Measurements from ENCODE around the gene DOP1A.

The DOP1A gene

GRCh38 chr6:83067448-83068439, at the start of gene DOP1A:
Gene DOP1A (plus strand): TSS chr6:83067671. CDS start chr6:83096978, 29,307 bp downstream.
- Histone ChIP-seq H3K27me3 (ENCODE audit: insufficient read depth, low read length) (no peaks in the 10 kb centered on the region), H3K36me3 (ENCODE audit: insufficient read depth, low read depth, low read length) (no peaks in the 10 kb centered on the region), H3K4me3 (ENCODE audit: low read length) (peak within 1 kb of the TSS; percentile 84), H3K27ac (ENCODE audit: low read length) (peak within 1 kb of the TSS; percentile 10), H3K4me1 (ENCODE audit: insufficient read depth, low read length) (peaks cover 25% of the 10 kb centered on the region), H3K9me3 (ENCODE audit: insufficient read depth, low read depth, low read length) (no peaks in the 10 kb centered on the region), H3K9ac (ENCODE audit: low read depth, low read length) (peak within 1 kb of the TSS; percentile 76)

- Histone ChIP-seq H3K4me3 (ENCODE audit: low read length) (no peak overlapping the region), H3K27me3 (ENCODE audit: insufficient read depth, low read length) (no peaks in the 10 kb centered on the region), H3K4me1 (ENCODE audit: insufficient read depth, low read length) (no peaks in the 10 kb centered on the region), H3K36me3 (ENCODE audit: insufficient read depth, low read depth, low read length) (peaks cover 65% of the 10 kb centered on the region), H3K9me3 (ENCODE audit: insufficient read depth, low read depth, low read length) (peaks cover 4% of the 10 kb centered on the region; the same call in 1 of the 2 replicates), H3K27ac (ENCODE audit: low read length) (no peak overlapping the region), H3K9ac (ENCODE audit: low read depth, low read length) (no peak overlapping the region)
These were observed 47.7 kb upstream of the DOP1A start for GRCh38 chr6:83019741-83020140.

- H3K9ac ChIP-seq (ENCODE audit: low read depth, low read length), result no peak overlapping the region
- H3K27ac ChIP-seq (ENCODE audit: low read length), result no peak overlapping the region
- peaks cover 59% of the 10 kb centered on the region for H3K36me3 ChIP-seq (ENCODE audit: insufficient read depth, low read depth, low read length)
- no peaks in the 10 kb centered on the region for H3K4me1 ChIP-seq (ENCODE audit: insufficient read depth, low read length)
- H3K4me3 ChIP-seq (ENCODE audit: low read length), result no peak overlapping the region
- no peaks in the 10 kb centered on the region for H3K27me3 ChIP-seq (ENCODE audit: insufficient read depth, low read length)
- H3K9me3 ChIP-seq (ENCODE audit: insufficient read depth, low read depth, low read length), result peaks cover 32% of the 10 kb centered on the region
These were observed 35.8 kb upstream of the DOP1A start for GRCh38 chr6:83031689-83032088.

GRCh38 chr6:83038246-83038645, 29.2 kb upstream of the DOP1A start:
- Histone ChIP-seq H3K4me3 (ENCODE audit: low read length) (no peak overlapping the region), H3K27me3 (ENCODE audit: insufficient read depth, low read length) (no peaks in the 10 kb centered on the region), H3K9ac (ENCODE audit: low read depth, low read length) (no peak overlapping the region), H3K9me3 (ENCODE audit: insufficient read depth, low read depth, low read length) (peaks cover 12% of the 10 kb centered on the region), H3K4me1 (ENCODE audit: insufficient read depth, low read length) (no peaks in the 10 kb centered on the region; the same call in 1 of the 2 replicates), H3K27ac (ENCODE audit: low read length) (no peak overlapping the region), H3K36me3 (ENCODE audit: insufficient read depth, low read depth, low read length) (peaks cover 34% of the 10 kb centered on the region)

- Histone ChIP-seq H3K36me3 (ENCODE audit: insufficient read depth, low read depth, low read length) (peaks cover 12% of the 10 kb centered on the region; the same call in 1 of the 2 replicates), H3K9me3 (ENCODE audit: insufficient read depth, low read depth, low read length) (no peaks in the 10 kb centered on the region), H3K4me1 (ENCODE audit: insufficient read depth, low read length) (peaks cover 9% of the 10 kb centered on the region), H3K27me3 (ENCODE audit: insufficient read depth, low read length) (no peaks in the 10 kb centered on the region), H3K27ac (ENCODE audit: low read length) (no peak overlapping the region), H3K9ac (ENCODE audit: low read depth, low read length) (no peak overlapping the region), H3K4me3 (ENCODE audit: low read length) (no peak overlapping the region)
These were observed 24.9 kb upstream of the DOP1A start for GRCh38 chr6:83042467-83043053.

- Histone ChIP-seq H3K4me1 (ENCODE audit: insufficient read depth, low read length) (peaks cover 10% of the 10 kb centered on the region; the same call in 1 of the 2 replicates), H3K27ac (ENCODE audit: low read length) (no peak overlapping the region), H3K4me3 (ENCODE audit: low read length) (no peak overlapping the region), H3K9me3 (ENCODE audit: insufficient read depth, low read depth, low read length) (no peaks in the 10 kb centered on the region), H3K9ac (ENCODE audit: low read depth, low read length) (no peak overlapping the region), H3K27me3 (ENCODE audit: insufficient read depth, low read length) (no peaks in the 10 kb centered on the region), H3K36me3 (ENCODE audit: insufficient read depth, low read depth, low read length) (peaks cover 17% of the 10 kb centered on the region)
These were observed 23.2 kb upstream of the DOP1A start for GRCh38 chr6:83044091-83044768.

GRCh38 chr6:83047065-83047754, 20.3 kb upstream of the DOP1A start:
- no peak overlapping the region for H3K9ac ChIP-seq (ENCODE audit: low read depth, low read length)
- peaks cover 38% of the 10 kb centered on the region for H3K36me3 ChIP-seq (ENCODE audit: insufficient read depth, low read depth, low read length)
- no peak overlapping the region for H3K27ac ChIP-seq (ENCODE audit: low read length)
- peaks cover 21% of the 10 kb centered on the region; the same call in 1 of the 2 replicates for H3K4me1 ChIP-seq (ENCODE audit: insufficient read depth, low read length)
- no peaks in the 10 kb centered on the region for H3K9me3 ChIP-seq (ENCODE audit: insufficient read depth, low read depth, low read length)
- no peaks in the 10 kb centered on the region for H3K27me3 ChIP-seq (ENCODE audit: insufficient read depth, low read length)
- 0 out of 2 replicates have a peak overlapping the region, but pooled peaks have one; percentile 8 for H3K4me3 ChIP-seq (ENCODE audit: low read length)

- no peaks in the 10 kb centered on the region for H3K27me3 ChIP-seq (ENCODE audit: insufficient read depth, low read length)
- H3K4me1 ChIP-seq (ENCODE audit: insufficient read depth, low read length), result peaks cover 21% of the 10 kb centered on the region; the same call in 1 of the 2 replicates
- H3K27ac ChIP-seq (ENCODE audit: low read length), result no peak overlapping the region
- H3K9ac ChIP-seq (ENCODE audit: low read depth, low read length), result no peak overlapping the region
- H3K36me3 ChIP-seq (ENCODE audit: insufficient read depth, low read depth, low read length), result peaks cover 58% of the 10 kb centered on the region
- H3K9me3 ChIP-seq (ENCODE audit: insufficient read depth, low read depth, low read length), result no peaks in the 10 kb centered on the region
- H3K4me3 ChIP-seq (ENCODE audit: low read length), result no peak overlapping the region
These were observed 15.9 kb upstream of the DOP1A start for GRCh38 chr6:83051377-83052172.

- H3K9me3 ChIP-seq (ENCODE audit: insufficient read depth, low read depth, low read length), result no peaks in the 10 kb centered on the region
- H3K36me3 ChIP-seq (ENCODE audit: insufficient read depth, low read depth, low read length), result peaks cover 76% of the 10 kb centered on the region
- no peaks in the 10 kb centered on the region for H3K27me3 ChIP-seq (ENCODE audit: insufficient read depth, low read length)
- H3K9ac ChIP-seq (ENCODE audit: low read depth, low read length), result no peak overlapping the region
- peaks cover 11% of the 10 kb centered on the region; the same call in 1 of the 2 replicates for H3K4me1 ChIP-seq (ENCODE audit: insufficient read depth, low read length)
- H3K4me3 ChIP-seq (ENCODE audit: low read length), result no peak overlapping the region
- no peak overlapping the region for H3K27ac ChIP-seq (ENCODE audit: low read length)
These were observed 13.8 kb upstream of the DOP1A start for GRCh38 chr6:83053678-83054077.

- no peaks in the 10 kb centered on the region for H3K27me3 ChIP-seq (ENCODE audit: insufficient read depth, low read length)
- peaks cover 77% of the 10 kb centered on the region for H3K36me3 ChIP-seq (ENCODE audit: insufficient read depth, low read depth, low read length)
- H3K9ac ChIP-seq (ENCODE audit: low read depth, low read length), result no peak overlapping the region
- H3K4me3 ChIP-seq (ENCODE audit: low read length), result no peak overlapping the region
- H3K9me3 ChIP-seq (ENCODE audit: insufficient read depth, low read depth, low read length), result no peaks in the 10 kb centered on the region
- H3K4me1 ChIP-seq (ENCODE audit: insufficient read depth, low read length), result peaks cover 10% of the 10 kb centered on the region; the same call in 1 of the 2 replicates
- H3K27ac ChIP-seq (ENCODE audit: low read length), result no peak overlapping the region
These were observed 12.0 kb upstream of the DOP1A start for GRCh38 chr6:83055366-83055964.

Data from iPS-20b (cell line).